HG03342 (cell line): ENCODE data around the gene CES2.

ENCODE experiments used
- ATAC-seq: cut with Tn5 transposase; IDR thresholded peaks from one replicate; pipeline ENCODE4 v1.9.1; 2021; ENCODE audit warnings: mild to moderate bottlenecking, moderate library complexity; ENCODE audit not compliant: unreplicated experiment

Gene CES2

DNA sequence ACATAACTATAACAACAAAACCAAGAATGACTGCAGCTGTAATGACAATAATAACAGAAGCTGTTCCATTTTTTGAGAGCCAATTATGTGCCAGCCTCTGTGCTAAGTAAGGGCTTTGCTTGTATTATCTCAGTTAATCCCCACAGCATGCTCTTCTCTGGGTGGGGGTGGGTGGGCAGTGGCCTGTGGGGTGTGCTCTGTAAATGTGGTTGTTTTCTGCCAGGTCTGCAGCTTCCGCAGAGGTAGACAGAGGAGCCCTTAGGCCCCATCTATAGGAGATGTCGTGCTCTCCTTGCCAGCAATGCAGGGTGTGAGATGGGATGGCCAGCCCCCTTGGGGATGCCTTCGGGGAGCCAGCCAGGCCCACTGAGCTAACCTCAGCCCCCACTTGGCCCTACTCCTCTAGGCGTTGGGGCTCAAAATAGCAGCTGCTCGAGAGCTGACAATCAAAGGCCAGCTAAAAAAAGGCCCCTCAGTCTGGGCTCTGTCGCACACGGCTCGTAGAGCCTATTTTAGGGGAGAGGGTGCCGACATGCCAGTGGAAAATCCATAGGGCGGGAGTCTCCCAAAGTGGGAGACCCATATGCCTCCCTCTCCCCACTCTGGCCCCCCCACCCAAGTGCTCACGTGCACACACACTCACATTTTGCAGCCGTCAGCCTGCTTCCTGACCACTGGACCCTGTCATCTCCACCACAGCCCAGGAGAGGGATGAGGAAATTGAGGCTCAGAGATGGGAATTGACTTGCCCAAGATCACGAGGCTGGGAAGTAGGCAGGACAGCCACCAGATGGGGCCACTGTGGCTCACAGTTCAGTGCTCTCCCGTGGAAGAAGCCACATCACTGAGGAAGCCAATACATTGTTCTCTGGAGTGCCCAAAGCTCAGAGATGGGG lies 32.4 kb upstream of the CES2 start:
- ATAC-seq = no peak

DNA sequence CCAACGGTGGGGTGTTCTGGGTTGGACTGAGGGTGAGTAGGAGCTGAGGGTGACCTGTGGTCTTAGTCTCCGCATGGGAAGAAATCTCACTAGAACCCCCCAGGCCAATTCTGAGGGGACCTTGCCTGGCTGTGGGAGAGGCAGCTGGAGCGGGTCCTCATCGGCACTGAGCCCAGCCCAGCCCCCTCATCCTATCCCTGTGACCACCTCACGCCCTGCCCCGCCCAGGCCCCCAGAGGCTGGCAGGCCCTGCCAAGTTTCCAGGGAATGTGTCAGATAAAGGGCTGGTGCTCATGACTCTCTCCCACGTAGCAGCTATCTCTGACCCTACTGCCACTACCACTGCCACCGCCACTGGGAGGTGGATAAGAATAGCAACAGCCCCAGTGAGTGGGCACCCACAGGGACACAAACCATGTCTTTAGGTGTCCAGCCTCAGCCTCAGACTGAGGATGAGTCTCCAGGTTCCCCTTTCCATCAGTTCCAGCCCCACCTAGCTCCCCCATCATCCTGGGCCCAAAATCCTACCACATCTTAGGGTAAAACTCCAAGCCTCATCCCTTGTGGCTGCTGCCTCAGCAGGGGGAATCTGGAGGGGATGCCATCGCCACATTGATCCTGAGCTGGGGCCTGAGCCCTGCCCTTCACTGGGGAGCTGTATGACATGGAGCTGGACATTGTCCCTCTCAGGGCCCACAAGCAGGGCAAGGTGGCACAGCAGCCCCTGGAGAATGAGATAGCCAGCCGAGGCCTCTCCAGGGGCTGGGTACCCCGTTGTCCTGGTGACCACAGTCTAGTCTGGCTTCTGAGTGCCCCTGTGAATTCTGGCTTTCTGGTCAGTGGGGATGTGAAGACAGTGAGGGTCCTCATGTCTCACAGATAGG lies 31.5 kb upstream of the CES2 start:
- no peak for ATAC-seq

DNA sequence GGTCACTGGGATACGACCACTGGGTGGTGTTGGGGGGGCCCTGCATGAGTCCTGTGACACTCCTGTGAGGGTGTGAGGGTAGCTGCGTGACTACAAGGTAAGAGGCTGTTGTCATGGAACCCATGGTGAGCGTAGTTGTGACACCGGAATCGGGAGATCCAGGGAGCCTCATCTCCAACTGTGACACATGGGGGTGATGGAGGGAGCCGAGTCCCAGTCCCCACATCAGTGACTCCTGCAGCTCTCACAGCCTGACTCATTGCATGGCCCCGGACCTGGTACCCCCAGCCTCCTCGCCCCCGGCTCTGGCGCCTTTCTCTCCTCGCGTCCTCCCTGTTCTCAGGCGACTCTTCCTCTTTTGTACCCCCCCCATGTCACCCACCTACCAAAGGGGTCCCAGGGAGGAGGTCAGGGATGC lies 30.9 kb upstream of the CES2 start:
- ATAC-seq = no peak

DNA sequence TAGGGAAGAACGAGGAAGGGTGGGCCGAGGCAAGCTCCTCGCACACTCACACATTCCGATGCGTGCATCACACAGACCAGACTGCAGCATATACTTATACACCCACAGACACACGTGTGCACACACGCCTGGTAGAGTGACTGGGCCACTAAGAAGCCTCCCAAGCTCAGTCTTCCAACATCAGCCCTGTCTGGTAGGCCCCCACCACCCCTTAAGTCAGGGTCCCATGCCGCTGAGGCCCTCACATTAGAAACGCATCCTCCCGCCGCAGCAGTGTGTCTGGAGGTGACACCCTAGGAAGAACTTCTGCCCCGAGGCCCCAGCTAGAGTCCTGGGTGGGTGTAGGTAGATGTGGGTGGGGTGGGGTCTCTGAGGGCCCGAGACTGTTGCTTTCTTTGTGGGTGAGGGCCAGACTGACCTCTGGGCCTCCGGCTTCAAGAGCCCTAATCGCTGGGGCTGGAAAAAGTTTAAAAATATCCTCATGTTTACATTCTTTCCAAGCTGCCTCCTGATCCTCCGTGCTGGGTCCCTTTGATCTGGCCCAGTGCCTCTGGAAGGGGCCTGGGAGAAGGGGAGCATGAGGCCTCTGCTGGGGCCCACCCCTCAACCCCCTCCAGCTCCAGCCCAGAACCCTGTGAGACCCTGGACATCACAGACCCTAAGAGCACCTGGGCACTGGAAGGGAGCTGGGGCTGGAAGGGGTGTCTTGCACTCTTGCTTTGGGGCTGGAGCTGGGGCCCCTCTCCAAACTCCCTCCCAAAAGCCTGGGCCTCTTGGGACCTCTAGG lies 30.3 kb upstream of the CES2 start:
- no peak for ATAC-seq

DNA sequence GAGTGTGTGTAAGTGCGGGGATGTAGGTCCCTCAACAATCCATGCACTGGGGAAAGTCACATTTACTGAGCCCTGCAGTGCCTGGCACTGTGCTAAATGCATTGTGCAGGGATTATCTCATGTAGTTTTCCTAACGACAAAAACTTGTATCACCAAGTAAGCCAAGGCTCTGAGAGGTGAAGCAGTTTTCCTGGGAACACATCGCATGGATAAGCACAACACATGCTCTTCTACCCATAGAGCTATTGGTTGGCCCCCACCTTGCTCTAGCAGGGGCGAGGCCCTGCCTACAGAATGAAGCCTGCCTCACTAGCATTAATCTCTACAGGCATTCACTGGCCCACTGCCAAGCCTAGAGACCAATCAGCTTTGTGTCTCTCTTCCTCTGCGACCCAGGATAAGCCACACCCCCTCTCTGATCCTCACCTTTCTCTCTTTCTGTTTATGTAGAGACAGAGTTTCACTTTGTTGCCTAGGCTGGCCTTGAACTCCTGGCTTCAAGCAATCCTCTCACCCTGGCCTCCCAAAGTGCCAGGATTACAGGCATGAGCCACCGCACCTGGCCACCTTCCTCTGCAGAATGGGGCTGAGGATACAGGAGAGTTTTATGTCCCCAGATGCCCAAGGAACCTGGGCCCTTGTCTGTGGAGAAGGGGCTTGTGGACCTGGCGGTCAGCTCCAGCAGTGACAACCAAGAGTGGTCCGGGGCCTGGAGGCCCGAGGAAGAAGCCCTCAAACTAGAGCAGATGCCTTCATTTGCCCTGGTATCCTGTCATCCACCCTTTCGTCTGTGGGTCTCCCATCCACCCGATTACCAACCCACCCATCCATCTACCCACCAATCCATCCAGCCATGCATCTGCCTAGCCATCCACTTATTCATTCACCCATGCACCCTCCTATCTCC lies 29.4 kb upstream of the CES2 start:
- no peak for ATAC-seq

DNA sequence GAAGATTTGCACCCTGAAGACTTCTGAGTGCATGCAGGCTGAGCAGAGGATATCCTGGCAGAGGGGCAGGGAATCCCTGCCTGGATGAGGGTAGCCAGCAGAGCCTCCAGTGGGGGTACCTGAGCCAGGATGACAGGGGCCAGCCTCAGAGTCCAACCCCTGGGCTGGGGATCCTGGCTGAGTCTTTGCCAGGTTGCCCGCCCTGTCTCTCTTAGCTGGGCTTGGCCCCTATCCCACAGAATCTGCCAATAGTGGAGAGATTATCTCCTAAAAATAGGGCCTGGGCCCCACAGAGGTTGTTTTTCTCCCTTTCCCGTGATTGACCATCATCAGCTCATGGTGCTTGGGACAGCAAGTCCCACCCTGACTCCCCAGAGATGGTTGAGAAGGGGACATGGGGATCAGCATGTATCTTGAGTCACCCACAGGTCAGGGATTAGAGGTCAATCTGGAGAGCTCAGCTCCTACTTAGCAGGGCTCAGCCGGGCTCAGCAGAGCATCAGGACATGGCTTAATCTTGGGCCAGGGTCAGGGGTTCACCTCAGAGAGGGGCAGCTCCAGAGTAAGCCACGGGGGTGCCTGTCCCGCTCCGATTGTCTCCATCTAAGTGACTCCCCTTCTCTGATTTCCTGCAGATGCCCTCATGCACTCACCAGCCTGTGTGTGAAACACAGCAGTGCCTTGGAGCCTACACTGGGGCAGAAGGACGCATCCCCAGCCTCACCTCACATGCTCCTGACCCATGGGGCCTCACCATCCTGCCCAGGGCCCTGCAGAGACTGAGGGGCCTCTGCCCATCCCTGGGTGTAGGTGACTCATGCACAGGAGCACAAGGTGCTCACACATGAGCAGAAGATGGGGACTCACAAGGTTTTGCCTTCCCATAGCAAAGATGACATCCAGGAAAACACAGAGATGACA lies 28.1 kb upstream of the CES2 start:
- ATAC-seq = no peak

DNA sequence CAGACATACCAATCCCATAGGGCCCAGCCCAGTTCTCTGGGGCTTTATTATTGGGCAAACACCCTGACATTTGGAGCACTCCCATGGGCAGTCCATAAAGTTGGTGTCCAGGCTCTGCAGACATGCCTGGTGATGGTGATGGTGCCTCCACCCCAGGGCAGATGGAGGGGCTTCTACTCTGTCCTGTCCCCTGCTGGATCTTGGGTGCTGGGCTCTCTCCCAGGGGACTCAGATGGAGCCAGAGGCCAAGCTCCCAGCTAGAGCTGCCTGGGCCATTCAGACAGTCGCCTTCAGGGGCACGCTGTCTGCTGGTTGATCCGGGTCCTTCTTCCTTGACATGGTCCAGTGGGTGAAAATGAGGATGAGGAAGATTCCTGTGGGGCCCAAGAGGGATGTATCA lies 27.2 kb upstream of the CES2 start:
- no peak for ATAC-seq

DNA sequence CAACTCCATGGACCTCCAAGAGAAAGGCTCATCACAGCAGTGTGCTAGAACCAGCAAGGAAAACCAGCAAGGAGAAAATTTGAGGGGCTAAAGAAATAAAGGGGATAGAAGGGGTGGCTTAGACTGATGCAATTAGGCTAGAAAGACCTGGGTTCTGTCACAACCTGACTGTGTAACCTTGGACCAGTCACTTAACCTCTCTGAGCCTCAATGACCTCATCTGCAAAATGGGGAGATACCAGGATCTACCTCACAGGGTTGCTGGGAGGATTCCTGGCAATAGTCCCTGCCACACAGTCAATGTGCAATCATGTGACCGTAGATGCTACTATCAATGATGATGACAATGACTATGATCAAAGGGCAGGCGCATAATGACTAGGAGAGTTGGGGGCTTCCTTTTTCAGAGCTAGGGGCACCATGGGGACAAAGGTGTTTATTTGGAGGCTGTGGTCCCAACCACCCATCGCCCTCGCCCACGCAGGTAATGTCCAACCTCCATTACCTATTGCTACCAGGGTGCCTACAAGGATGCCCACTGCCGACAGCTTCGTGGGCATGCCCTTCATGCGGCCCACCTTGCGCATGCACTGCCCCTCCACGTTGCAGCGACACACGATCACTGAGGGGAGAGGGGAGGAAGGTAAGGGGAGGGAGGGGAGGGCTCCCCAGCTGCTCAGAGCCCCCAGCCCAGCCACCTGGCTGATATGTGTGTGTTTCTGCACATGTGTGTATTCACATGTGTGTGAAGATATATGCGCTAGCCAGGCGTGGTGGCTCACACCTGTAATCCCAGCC lies 26.4 kb upstream of the CES2 start:
- ATAC-seq = no peak

DNA sequence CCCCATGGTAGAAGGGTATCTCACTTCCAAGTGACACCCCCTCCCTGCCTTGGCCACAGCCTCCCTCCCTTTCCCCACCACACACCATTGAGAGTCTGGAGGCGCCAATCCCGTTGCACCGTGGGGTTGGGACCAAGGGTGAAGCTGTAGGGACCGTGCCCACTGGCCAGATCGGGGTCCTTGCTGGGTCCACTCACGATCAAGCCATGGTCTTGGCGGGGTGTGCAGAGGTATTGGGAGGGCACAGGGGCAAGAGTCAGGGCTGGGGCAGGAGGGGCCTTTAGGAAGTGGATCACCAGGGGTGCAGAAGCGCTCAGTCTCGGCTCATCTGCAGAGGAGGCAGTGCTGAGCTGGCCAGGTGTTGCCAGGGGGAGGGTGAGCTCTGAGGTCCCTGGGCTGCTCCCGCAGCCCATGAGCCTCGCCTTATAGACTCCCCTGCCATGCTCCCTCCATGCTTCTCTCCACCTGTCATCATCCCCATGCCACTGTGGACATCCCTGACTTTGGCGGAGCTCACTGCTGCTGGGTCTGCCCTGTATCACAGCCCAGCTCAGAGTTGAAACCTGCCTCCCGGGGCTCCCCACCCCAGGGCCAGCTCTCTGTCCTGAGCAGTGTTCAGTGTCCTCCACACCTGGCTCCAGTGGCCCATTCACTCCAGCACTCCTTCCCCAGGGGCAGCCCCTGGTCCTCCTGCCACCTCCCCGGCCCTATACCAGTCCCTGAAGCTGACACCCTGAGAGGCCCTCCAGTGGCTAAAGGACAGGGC lies 25.0 kb upstream of the CES2 start:
- no peak for ATAC-seq

DNA sequence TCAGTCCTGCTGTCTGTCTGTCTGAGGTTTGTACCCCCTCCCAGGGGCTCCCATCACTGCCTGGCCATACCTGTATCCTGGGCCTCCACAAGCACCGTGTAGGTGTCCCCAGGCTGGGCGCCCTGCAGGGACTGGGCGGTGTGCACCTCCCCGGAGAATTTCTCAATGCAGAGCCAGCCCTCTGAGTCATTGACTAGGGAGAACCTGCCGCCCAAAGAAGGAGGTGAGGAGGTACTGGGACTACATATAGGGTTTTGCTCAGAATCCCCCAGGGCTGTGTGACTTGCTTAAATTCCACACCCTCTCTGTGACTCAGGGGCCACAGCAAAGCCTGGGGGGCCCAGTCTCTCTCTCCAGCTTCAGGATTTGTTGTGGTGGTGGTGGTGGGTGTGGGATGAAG lies 24.2 kb upstream of the CES2 start:
- no peak for ATAC-seq

DNA sequence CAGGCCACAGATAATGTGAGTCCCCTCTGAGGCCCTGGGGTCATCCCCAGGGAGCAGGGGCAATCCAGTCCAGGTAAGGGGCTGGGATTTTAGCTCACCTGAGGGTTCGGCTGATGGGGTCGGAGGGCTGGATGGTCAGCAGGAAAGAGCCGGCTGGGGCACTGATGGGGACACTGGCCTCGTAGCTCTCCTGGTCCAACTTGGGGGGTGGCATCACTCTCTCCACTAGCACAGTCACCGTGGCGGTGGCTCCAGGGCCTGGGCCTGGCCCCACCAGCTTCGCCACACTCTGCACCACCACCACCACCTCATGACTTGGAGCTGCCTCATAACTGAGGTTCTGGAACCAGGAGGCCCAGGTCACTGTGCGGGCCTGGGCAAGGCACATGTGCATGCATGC lies 23.5 kb upstream of the CES2 start:
- ATAC-seq = no peak

DNA sequence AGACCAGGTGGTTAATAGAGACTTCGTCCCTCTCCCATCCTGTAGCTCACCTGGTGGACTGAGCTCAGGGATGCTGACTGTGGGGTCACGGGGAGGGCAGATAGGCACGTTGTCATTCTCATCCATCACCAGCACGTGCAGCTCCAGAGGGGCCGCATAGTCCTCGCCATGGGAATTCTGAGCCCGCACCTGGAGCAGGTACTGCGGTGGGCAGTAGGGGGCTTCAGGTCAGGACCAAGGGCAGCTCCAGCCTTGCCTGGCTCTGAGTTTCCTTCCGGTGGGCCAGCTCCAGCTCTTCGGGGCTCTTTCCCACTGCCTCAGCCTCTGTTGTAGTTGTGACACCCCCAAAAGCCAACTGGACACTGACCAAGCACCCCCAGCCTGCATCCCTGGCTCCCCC lies 22.2 kb upstream of the CES2 start:
- no peak for ATAC-seq

DNA sequence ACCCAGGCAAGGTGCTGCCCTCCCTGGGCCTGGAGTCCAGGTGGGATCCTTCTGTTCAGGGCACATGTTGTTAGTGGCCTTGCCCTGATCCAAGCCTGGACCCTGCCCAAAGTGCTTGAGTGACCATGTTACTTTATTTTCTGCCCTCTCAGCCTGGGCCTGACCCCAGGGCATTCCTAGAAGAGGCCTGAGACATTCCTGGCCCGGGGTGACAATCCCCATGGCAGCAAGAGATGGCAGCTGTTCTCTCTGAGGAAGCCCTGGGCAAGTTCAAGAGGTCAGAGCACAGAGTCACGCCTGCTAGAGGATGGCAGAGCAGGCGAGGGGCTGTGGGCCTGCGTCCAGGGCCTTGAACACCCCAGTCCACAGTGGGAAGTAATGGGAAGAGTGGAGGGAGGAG lies 21.6 kb upstream of the CES2 start:
- no peak for ATAC-seq

DNA sequence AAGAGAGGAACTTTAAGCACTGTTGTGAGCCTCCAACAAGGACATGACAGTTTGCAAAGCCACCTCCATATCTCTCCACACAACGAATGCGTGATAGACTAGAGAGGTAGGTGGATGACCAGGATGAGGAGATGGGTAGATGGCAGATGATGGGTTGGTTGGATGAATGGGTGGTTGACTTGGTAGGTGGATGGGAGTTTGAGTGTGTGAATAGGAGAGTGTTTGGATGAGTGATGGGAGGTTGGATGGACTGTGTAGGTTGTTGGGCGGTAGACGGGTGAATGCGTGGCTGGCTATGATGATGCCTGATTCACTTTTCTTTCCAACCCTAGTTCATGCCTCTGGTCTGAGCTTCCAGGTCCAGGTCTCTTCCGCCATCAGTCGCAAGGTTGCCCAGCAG lies 20.8 kb upstream of the CES2 start:
- no peak for ATAC-seq

DNA sequence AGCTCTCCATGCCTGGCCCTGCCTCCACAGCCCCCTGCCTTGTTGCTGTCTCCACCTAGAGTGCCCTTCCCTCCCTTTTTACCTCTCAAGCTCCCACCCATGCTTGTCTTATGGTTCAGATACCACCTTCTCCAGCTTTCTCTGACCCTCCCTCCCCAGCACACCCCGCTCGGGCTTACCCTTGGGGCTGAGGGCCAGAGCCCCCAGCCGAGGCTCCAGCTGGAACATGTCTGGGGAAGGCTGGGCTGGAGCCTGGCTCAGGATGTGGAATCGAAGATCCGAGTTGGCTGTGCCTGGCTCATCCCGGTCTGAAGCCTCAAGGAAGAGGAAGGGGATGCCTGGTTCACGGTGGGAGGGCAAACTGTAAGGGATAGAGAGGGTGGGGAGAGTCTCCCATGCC lies 20.3 kb upstream of the CES2 start:
- ATAC-seq = no peak

DNA sequence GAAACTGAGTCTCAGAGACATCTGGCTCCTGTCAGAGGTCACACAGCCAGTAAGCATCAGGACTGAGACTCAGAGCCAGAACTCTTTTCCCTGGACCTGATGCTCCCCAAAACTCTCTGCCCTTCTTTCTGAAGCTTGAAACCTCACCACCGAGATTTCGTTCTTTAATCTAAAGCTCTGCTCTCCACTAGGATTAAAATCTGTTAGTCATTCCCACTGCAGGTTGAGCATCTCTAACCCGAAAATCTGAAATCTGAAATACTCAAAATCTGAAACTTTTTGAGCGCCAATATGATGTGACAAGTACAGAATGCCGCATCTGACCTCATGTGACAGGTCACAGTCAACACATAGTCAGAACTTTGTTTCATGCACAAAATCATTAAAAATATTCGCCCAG lies 18.8 kb upstream of the CES2 start:
- ATAC-seq = no peak

DNA sequence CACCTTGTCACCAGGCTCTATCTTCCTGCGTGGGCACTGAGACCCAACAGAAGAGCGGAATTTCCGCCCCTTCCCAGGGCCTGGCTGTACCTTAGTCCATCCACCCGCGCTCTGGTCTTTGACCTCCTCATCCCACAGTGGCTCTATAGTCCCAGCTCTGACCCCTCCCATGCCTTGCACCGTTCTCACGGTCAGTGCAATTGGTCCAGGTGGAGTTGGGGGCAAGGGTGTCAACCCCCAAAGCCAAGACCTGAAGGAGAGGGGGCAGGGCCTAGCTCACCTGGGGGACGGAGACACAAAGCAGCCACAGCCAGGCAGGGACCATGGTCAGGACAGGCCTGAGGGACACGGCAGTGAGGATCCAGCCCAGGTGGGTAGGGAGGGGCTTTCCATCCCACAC lies 17.6 kb upstream of the CES2 start:
- no peak for ATAC-seq

DNA sequence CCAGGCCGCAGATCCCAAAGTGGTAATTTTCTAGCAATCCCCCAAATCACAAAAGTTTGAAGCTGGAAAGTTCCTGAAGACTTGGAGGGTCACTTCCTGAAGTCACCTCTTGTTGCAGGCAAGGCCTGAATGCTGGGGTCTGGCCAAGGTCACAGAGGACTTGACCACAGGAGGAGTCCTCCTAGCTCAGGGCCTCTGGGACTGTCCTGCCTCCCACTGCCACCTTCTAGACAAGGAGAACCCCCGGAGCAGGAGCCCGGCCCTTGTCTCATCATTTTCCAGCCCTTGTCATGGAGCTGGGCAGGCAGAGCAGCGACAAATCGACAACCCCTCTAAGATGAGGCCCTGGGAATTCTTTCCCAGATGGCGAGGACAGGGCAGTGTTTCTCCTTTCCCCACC lies 17.0 kb upstream of the CES2 start:
- no peak for ATAC-seq
